Measurements from ENCODE around the gene MYBPC3. TPM values are rescaled to one million over a fixed set of nuclear protein-coding genes. Genes with fewer than 3 reads are reported as not detected.

MYBPC3 gene
- total RNA-seq, 1 donor from 2014 or later, result not detected

Other genes starting within 250 kb of the MYBPC3 start
- gene ARFGAP2, start 175.8 kb downstream of the MYBPC3 start, total RNA-seq, result 91.8 TPM
- 34.4 TPM for gene PACSIN3, start 166.3 kb downstream of the MYBPC3 start, total RNA-seq
- gene DDB2, start 137.7 kb downstream of the MYBPC3 start, total RNA-seq, result 22.7 TPM
- 48.5 TPM for gene ACP2, start 103.9 kb downstream of the MYBPC3 start, total RNA-seq
- gene NR1H3, start 94.7 kb downstream of the MYBPC3 start, total RNA-seq, result 33.5 TPM
- gene MADD, start 82.6 kb downstream of the MYBPC3 start, total RNA-seq, result 57.1 TPM
- 35.3 TPM for gene SPI1, start 25.8 kb upstream of the MYBPC3 start, total RNA-seq
- 58.6 TPM for gene SLC39A13, start 55.9 kb upstream of the MYBPC3 start, total RNA-seq
- gene PSMC3, start 73.7 kb upstream of the MYBPC3 start, total RNA-seq, result 80.5 TPM
- 0.35 TPM for gene RAPSN, start 96.4 kb upstream of the MYBPC3 start, total RNA-seq
- gene CELF1, start 200.4 kb upstream of the MYBPC3 start, total RNA-seq, result 102 TPM
- gene PTPMT1, start 212.9 kb upstream of the MYBPC3 start, total RNA-seq, result 45.1 TPM
- gene KBTBD4, start 226.3 kb upstream of the MYBPC3 start, total RNA-seq, result 20.3 TPM
- 97.8 TPM for gene NDUFS3, start 226.4 kb upstream of the MYBPC3 start, total RNA-seq
- 0.14 TPM for gene FAM180B, start 234.0 kb upstream of the MYBPC3 start, total RNA-seq
- gene C1QTNF4, start 241.7 kb upstream of the MYBPC3 start, total RNA-seq, result 5.5 TPM

Measured in mucosa of gallbladder (tissue), 1 donor.